Hepatocyte (in vitro differentiated cells): ENCODE measurements around the gene ASTN2.

Experiments
- EZH2 ChIP-seq: fragments of 200-600 bp; sonication (generic); IDR thresholded peaks from 2 replicates; pipeline ENCODE4 v1.6.1; 2016; ENCODE audit warnings: antibody characterized with exemption, mild to moderate bottlenecking, borderline replicate concordance
- EZH2phosphoT487 ChIP-seq: fragments of 200-600 bp; sonication (generic); IDR thresholded peaks from one replicate; pipeline ENCODE4 v1.6.1; 2018; ENCODE audit warnings: antibody characterized with exemption, mild to moderate bottlenecking, low read depth, moderate library complexity; ENCODE audit not compliant: unreplicated experiment, severe bottlenecking
- TF ChIP-seq, protein P1 (sequence below): fragments of 200-600 bp; sonication (generic); IDR thresholded peaks from 2 replicates; pipeline ENCODE4 v1.5.1; 2016; ENCODE audit warnings: antibody characterized with exemption, mild to moderate bottlenecking; ENCODE audit not compliant: poor library complexity

DNA sequence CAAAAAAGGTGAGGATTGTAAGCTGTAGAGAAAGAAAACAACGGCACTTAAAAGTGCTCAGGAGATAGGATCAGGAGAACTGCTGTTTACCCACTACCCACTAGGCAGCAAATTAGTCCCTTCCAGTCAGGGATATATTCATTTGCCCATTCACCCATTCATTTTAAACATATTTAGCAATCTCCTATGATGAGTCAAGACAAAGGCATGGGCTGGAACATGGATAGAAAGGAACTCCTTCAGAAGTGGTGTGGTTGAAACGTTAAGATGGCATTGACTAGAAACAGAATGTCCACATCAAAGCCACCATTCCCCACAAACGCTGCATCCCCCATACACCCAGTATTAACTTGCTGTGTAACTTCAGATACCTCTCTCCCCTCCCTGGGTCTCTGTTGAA is 225.7 kb downstream of the ASTN2 start:
- no peak for TF ChIP-seq EZH2
- TF ChIP-seq, protein P1, sequence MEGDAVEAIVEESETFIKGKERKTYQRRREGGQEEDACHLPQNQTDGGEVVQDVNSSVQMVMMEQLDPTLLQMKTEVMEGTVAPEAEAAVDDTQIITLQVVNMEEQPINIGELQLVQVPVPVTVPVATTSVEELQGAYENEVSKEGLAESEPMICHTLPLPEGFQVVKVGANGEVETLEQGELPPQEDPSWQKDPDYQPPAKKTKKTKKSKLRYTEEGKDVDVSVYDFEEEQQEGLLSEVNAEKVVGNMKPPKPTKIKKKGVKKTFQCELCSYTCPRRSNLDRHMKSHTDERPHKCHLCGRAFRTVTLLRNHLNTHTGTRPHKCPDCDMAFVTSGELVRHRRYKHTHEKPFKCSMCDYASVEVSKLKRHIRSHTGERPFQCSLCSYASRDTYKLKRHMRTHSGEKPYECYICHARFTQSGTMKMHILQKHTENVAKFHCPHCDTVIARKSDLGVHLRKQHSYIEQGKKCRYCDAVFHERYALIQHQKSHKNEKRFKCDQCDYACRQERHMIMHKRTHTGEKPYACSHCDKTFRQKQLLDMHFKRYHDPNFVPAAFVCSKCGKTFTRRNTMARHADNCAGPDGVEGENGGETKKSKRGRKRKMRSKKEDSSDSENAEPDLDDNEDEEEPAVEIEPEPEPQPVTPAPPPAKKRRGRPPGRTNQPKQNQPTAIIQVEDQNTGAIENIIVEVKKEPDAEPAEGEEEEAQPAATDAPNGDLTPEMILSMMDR: no peak
- no peak for TF ChIP-seq EZH2phosphoT487
